ENCODE data around the gene YPEL1. TPM values are rescaled to one million over a fixed set of nuclear protein-coding genes. Genes with fewer than 3 reads are reported as not detected.

YPEL1 gene
- polyA plus RNA-seq: 1 to 10 TPM; 1.5 to 3.0 (median 2.9) TPM

GRCh38 chr22:21735200-21736083 is at the start of gene YPEL1:
TSS of gene YPEL1 (minus strand) at chr22:21735794. CDS start at chr22:21710744, 25,050 bp downstream.
- 0 to 1% (median 1%) methylated on average over 61 to 102 of the region's 102 CpGs for whole genome bisulfite sequencing, 3 donors
- no peak within 1 kb of the TSS for H3K27ac ChIP-seq (ENCODE audit: low read depth, low read length)

DNA sequence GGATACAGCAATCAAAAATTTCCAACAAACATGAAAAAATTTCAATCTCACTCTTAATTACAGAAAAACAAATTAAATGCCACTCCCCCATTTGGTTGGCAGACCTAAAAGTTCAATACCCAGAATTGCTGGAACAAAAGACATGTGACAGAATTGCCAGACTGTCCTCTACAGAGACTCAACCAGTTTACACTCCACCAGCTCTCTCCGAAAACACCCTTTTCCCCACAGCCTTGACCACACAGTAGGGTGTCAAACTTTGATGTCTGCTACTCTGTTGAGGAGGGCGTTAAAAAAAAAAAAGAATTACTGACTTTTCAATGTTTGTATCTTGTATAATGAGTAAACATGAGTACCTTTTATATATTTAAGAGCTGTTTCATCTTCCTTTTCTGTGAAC is 44.7 kb upstream of the YPEL1 start:
- H3K27ac ChIP-seq (ENCODE audit: low read depth, low read length): no peak overlapping the region
- 95 to 96% (median 95%) methylated on average over 2 of the region's 2 CpGs for WGBS, 3 donors

- WGBS, 3 donors: 93 to 94% (median 94%) methylated on average over 2 of the region's 2 CpGs
- no peak overlapping the region for H3K27ac ChIP-seq (ENCODE audit: low read depth, low read length)
Measured at GRCh38 chr22:21779444-21779843, 43.9 kb upstream of the YPEL1 start.

DNA sequence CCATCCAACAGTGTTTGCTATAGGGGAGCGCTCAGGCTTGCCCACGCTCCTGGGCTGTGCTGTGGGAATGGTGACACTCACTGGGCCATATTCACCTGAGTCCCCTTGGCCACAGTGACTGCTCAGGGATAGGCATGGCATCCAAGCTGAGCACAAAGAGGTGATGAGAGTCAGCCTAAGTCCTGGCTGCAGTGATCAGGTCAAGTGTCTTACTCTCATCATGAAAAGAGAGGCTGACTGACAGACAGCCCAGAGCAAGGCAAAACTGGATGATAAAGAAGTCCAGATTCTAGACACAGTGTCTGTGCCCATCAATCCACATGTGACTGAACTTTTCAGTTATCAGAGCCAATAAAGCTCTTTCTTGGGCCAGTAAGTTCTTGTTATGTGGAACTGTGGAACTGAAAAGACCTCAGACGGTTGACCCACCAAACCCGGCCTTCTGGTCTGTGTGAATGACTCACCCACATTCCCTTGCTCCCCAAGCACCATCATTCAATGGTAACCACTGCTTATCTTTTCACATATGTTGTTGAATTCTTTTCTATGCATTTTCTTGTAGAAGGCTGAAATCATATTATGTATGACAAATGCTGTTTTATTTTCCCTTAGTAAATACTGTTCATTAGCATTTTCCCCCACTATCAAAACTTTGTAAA is 43.2 kb upstream of the YPEL1 start:
- no peak overlapping the region for H3K27ac ChIP-seq (ENCODE audit: low read depth, low read length)
- WGBS, 3 donors: 92 to 93% (median 92%) methylated on average over 4 of the region's 4 CpGs

GRCh38 chr22:21771631-21771976 is 36.0 kb upstream of the YPEL1 start:
- H3K27ac ChIP-seq (ENCODE audit: low read depth, low read length): no peak overlapping the region
- 90 to 96% (median 95%) methylated on average over 4 of the region's 4 CpGs for WGBS, 3 donors

- WGBS, 3 donors: 70 to 96% (median 96%) methylated on average over 1 of the region's 1 CpG
- H3K27ac ChIP-seq (ENCODE audit: low read depth, low read length): no peak overlapping the region
Measured at GRCh38 chr22:21768435-21768834, 32.8 kb upstream of the YPEL1 start.

- H3K27ac ChIP-seq (ENCODE audit: low read depth, low read length): no peak overlapping the region
- 75 to 95% (median 75%) methylated on average over 15 of the region's 15 CpGs for WGBS, 3 donors
Measured at GRCh38 chr22:21766691-21767462, 31.3 kb upstream of the YPEL1 start.

GRCh38 chr22:21765909-21766529 is 30.4 kb upstream of the YPEL1 start:
- H3K27ac ChIP-seq (ENCODE audit: low read depth, low read length): no peak overlapping the region
- 94 to 95% (median 94%) methylated on average over 11 of the region's 11 CpGs for whole genome bisulfite sequencing, 3 donors

GRCh38 chr22:21764038-21764804 is 28.6 kb upstream of the YPEL1 start:
- 86 to 90% (median 88%) methylated on average over 9 of the region's 9 CpGs for WGBS, 3 donors
- H3K27ac ChIP-seq (ENCODE audit: low read depth, low read length): no peak overlapping the region

DNA sequence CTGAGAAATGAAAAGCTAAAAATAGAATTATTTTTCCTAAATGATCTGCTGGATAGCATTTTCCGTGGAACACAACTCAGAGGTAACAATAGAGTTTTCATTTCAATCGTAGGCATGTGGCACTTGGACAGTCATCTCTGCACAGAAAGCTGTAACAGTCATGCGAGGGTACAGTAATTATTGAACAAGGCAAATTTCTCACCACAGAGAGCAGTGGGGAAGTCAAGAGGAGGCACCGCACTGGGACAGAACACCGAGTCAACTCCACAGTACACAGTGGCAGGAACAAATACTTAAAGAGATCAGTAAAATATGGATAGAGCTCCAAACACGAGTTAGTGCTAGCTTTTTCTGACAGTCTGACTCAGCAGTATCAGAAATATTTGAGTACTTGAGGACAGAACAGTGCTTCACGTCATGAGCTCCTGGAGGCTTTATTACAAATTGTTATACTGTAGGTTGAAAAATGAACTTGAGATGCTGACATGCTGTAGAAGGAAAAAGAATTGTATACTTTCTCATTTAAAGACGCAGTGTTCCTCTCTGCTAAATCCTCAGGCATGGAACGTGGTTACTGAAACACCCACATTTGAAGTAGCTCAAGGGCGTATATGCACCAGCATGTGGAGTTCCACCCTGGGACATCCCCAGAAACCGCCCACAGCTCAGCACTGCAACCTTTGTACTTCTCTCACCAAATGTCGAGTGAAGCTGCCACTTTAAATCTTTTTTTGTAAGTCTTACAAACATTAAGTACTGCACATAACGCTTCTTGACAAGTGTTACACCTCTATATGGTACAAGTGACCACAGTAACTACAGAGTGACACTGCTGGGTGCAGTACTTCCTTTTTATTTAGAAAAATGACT is 27.4 kb upstream of the YPEL1 start:
- H3K27ac ChIP-seq (ENCODE audit: low read depth, low read length): no peak overlapping the region
- 78 to 80% (median 78%) methylated on average over 13 of the region's 13 CpGs for WGBS, 3 donors

GRCh38 chr22:21761994-21762680 is 26.5 kb upstream of the YPEL1 start:
- H3K27ac ChIP-seq (ENCODE audit: low read depth, low read length): no peak overlapping the region
- WGBS, 3 donors: 94 to 96% (median 94%) methylated on average over 15 of the region's 15 CpGs

GRCh38 chr22:21761086-21761485 is 25.5 kb upstream of the YPEL1 start:
- WGBS, 3 donors: 90 to 95% (median 92%) methylated on average over 2 of the region's 2 CpGs
- no peak overlapping the region for H3K27ac ChIP-seq (ENCODE audit: low read depth, low read length)

DNA sequence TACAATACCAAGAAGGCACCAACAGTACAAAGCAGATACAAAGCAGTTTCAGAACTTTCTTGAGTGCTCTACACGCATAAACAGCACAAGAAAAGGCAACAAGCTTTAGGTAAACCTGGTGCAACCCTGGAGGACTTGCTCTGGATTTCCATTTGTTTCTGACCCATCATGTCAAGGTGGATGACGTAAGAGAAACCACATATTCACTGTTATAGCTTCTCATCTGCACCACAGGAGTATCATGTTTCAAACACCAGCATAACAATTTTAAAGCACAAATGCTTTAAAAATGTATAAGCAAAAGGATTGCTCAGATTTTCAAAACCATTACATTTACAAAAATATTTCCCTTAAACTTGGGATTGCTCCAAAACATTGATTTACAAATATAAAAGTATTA is 25.0 kb upstream of the YPEL1 start:
- WGBS, 3 donors: 77 to 94% (median 81%) methylated on average over 2 of the region's 2 CpGs
- no peak overlapping the region for H3K27ac ChIP-seq (ENCODE audit: low read depth, low read length)

DNA sequence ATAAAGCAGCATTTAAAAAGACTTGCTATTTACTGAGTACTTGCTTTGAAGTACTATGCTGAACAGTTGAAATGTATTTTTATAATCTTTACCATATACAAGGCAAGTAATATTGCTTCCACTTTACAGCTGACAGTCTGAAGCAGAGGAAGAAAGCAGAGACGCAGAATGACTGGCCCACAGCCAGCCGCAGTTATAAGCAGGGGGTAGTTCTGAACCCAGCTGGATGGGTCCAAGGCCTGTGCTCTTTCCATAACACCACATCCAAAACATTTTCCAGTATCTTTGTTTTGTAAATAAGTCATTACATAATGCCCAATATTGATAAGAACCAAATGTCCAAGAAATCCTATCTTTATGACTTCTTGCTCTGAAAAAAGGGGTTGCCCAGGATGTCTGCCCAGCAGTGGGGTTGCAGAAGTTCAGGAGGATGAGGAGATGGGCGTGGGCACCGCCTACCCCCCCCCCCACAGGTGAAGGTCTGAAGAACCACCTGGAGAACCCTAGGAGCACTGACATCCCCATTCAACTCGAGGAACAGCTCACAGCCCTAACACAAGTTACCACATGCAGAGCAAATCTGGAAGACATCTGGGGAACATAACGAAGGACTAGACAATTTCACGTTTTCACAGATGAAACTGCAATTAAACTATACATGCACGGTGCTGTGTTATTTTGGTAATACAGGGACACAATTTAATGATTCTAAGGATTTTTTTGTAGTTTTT is 24.2 kb upstream of the YPEL1 start:
- 87 to 89% (median 88%) methylated on average over 8 of the region's 8 CpGs for WGBS, 3 donors
- no peak overlapping the region for H3K27ac ChIP-seq (ENCODE audit: low read depth, low read length)

GRCh38 chr22:21759093-21759492 is 23.5 kb upstream of the YPEL1 start:
- no peak overlapping the region for H3K27ac ChIP-seq (ENCODE audit: low read depth, low read length)
- 74 to 85% (median 83%) methylated on average over 4 of the region's 4 CpGs for WGBS, 3 donors
